ENCODE data around the gene DDIT3.

DDIT3 gene

DNA sequence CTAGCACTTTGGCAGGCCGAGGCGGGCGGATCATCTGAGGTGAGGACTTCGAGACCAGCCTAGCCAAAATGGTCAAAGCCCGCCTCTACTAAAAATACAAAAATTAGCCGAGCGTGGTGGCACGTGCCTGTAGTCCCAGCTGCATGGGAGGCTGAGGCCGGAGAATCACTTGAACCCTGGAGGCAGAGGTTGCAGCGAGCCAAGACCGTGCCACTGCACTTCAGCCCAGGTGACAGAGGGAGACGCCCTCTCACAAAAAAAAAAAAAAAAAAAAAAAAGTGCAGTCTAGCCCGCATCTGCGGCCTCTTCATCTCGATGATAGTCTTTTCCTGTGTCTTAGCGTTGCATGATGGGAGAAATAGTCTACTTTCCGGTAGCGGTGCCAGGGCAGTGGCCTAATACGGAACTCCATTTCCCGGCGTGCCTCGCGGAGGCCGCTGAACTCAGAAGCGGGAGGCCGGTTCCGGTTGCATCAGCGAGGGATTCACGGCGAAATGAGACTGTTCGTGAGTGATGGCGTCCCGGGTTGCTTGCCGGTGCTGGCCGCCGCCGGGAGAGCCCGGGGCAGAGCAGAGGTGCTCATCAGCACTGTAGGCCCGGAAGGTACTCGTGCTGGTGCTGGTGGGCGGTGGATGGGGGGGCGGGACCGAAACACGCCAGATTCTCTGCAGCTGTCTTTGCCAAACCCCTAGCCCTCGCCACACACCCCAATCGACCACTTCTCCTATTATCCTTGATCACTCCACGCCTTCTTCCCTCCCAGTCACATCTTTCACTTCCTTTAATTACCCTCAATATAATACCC lies 32.5 kb downstream of the DDIT3 start, which contains the start of gene MARS1:
MARS1 (plus strand) TSS at position 472 of the 805 bp plus-strand sequence; CDS start at position 495, 23 bp downstream.
- DNase-seq (ENCODE audit: low read depth in 2 of 3, low spot score in 1 of 3) = peak; percentile 86 to 91 (median 90)

DNA sequence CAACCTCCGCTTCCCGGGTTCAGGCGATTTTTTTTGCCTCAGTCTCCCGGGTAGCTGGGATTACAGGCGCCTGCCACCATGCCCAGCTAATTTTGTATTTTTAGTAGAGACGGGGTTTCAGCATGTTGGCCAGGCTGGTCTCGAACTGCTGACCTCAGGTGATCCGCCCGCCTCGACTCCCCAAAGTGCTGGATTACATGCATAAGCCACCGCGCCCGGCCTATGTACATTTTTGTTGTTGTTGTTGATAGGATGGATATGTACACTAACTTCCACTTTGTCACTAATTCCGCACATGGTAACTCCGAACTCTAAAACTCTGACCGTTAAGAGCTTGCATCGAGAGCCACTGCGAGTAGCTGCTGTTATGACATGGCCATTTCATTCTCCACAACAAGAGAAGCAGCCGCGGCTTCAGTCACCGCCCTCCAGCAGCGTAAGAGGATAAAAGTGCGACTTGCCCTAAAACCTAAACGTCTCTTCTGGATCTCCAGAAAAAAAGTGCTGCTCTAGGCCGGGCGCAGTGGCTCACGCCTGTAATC lies 33.2 kb downstream of the DDIT3 start:
- DNase-seq (ENCODE audit: low read depth in 2 of 3, low spot score in 1 of 3) = no peak

DNA sequence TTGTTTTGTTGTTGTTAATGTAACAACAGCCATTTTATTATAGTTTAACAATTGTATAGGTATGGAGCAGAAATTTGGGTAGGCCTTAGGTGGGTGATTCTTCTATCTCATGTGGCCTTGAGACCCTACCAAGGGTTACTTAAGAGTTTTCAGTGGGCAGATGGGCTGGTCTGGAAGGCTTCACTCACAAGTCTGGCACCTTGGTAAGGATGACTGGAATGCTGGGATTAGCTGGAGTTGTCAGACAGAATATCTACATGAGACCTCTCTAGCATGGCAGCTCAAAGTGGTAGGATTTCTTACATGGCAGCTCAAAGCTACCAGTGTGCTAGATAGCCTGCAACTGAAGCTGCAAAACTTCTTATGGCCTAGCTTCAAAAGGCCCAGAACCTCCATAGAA lies 34.6 kb downstream of the DDIT3 start:
- DNase-seq (ENCODE audit: low read depth in 2 of 3, low spot score in 1 of 3) = no peak

DNA sequence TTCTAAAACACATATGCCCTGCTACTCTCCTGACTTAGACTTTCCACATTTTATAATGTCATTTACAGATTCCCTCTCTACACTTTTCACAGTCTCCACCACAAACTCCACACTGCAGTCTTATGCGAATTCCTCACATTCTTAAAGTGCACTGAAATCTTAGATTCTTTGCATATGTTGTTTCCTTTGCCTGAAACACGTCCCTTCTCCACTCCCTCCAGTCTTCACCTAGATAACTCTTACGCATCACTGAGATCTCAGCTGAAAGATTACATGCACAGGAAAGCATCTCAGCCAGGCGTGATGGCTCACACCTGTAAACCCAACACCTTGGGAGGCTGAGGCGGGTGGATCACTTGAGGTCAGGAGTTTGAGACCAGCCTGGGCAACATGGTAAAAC lies 36.8 kb downstream of the DDIT3 start:
- DNase-seq (ENCODE audit: low read depth in 2 of 3, low spot score in 1 of 3) = no peak

DNA sequence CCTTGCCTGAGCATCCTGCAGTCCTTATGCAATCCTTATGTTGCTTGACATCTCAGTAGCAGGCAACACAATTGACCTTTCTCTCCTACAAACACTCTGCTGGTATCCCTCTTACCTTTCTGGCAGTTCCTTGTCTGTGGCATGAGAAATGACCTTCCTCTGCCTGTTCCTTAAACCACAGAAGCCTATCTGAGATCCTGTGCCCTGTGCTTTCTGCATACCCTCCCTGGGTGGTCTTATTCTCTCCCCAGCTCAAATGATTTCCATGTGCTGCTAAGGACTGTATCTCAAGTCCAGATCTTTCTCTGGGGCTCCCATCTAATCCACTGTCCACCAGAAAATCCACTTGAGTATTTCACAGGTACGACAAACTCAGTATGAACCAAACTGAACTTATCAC lies 38.6 kb downstream of the DDIT3 start:
- no peak for DNase-seq (ENCODE audit: low read depth in 2 of 3, low spot score in 1 of 3)

DNA sequence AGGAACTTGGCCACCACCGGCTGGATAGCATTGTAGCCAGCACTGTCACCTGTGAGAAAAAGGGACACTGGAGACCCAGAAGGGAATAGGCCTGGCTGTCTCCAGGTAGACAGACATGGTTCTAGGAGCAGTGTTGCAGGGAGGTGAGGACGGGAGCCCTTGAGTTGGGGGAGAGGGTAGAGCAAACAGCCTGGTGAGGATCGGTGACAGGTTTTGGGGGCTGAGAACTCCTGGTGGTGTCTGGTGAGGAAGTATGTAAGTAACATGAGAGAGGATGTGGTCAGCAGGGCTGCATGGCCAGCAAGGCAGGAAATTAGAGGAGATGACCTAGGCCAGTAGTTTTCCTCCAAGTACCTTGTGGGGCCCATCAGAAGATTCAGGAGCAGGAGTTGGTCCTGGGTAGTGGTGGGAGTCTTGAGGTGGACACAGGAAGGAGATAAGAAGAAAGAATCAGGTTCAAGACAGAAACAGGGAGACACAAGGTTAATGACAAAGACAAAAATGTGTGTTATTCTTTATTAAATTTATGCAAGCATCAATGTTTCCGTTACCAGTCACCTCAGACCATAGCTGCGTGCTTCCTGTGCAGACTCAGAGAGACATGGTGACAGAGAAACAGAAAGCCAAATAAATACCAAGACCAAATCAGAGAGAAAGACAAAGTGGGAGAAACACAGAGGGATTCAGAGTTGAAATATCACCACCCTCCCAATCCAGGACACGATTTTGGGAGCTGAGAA lies 40.8 kb downstream of the DDIT3 start, which contains the start of gene ARHGAP9:
ARHGAP9 (minus strand) TSS at position 491 of the 740 bp plus-strand sequence; CDS start at position 31, 460 bp downstream.
- DNase-seq (ENCODE audit: low read depth in 2 of 3, low spot score in 1 of 3) = no peak

DNA sequence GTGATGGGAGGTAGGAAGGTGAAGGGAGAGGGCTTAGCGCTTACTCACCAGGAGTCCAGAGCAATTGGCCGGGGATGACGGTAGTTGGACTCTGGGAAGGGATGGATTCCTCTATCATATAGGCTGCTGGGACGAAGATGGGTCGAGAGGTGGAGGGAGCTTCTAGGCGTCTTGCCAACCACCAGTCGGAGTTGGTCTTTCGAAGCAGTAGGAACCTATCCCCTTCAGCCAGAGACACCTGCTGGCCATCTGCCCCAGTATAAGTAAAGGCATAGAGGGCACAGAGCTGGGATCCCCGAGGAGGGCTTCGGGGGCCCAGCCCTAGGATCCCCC lies 41.3 kb downstream of the DDIT3 start:
- DNase-seq (ENCODE audit: low read depth in 2 of 3, low spot score in 1 of 3) = no peak

DNA sequence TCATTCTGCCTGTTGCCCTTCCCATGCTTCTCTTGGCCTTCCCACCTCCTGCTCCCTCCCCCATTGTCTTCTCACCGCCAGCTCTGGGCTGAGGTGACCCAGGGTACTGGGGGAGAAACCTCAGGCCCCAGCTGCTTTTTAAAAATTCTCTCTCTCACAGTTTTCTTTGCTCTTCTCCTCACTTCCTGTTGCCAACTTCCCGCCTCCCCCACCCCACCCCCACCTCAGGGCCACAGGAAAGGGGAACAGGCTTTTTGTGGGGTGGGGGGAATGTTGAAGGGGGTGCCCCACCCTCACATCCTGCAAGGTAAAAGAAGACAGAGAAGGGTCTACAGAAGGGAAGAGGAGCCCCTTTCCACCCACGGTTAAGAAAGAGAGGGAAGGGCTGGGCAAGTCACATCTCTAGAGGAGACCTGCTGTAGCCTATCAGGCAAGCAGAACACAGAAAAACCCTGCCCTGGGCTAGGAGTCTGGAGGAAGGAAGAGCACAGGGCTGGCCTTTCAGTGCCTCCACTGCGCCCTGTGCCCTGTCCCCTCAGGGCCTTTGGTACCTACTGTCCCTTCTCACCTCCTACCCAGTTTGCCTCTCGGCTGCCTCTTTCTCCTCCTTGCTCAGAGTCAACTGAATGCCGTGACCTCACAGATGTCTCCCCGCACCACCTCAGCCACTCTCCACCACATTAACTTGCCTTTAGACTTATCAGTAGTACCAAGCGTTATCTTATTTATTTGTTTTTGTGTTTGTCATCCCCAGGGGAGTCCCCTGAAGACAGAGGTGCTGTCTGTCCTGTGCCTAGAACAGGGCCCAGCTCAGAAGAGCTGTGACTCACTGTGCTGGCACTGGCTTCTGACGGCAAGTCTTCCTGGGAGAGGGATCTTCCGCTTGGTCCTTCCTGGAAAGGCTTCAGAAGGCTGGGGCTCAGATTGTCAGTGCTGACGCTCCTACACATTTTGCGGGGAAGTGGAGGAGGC lies 42.3 kb downstream of the DDIT3 start:
- DNase-seq (ENCODE audit: low read depth in 2 of 3, low spot score in 1 of 3) = peak in 1 of 3 donors; percentile 33

DNA sequence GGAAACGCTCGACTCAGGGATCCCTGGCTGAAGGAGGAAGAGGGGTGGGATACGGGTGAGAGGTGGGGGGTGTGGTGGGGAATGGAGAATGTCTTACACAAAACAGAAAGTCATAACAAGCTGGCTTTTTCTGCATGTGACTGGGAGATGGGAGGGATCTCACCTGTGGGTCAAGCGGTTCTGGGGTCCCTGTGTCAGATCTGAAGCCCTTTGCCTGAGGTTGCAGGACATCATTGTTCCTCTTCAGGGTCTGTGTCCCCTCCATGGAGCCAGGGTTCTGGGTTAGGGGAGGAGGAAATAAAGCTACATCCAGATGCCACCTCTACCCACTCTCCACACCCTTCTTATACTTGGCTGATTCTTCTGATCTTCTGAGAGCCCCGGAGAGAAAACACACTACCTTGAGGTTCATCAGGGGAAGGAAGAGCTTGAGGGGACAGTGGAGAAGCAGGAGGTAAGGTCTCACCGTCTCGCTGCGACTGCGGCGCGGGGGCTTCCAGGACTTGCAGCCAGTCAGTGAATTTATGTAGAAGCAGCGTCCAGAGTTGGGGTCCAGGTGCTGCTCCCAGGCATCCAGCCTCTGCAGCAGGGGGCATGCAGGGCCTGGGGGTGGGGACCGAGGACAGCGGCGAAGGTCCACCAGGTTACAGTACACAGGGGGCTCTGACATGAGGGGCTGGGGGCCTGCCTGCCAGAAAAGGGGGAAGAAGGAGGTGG lies 43.2 kb downstream of the DDIT3 start:
- DNase-seq (ENCODE audit: low read depth in 2 of 3, low spot score in 1 of 3) = no peak

DNA sequence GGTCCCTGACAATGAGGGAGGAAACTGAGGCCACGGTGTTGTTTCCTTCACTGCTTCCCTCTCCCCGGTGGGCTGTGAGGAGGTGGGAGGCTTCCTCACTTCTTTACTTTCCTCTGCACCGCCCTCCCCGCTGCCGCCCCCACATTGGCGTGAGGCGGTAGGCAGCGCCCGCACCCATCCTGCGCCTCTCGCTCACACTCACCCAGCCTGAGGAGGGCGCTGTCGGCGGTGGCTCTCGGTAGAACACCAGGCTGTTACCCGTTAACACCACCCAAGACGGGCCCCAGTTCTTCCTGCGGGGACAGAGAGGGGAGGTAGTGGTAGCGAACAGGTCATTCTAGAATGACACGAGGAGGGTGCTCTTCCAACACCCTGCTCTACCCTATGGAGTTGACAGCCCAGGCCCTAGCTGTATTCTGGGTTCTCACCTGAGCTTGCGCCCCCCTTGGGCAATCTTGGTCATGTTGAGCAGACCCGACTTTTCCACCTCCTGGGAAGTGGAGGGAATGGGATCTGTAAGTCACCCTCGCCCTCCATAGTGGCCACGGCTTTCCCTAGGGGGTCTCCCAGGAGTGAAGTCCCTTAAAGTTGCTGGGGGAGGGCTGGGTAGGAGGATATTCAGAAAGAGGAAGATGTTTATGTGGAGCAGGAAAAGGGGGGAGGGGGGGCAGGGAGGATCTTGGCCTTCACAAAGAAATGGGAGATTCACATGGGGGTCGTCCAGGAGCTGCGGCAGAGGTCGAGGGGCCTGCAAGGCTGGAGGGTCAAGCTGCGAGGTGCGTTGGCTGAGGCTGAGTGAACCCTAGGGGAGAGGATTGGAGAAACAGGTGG lies 43.9 kb downstream of the DDIT3 start:
- peak; percentile 76 to 83 (median 79) for DNase-seq (ENCODE audit: low read depth in 2 of 3, low spot score in 1 of 3)

DNA sequence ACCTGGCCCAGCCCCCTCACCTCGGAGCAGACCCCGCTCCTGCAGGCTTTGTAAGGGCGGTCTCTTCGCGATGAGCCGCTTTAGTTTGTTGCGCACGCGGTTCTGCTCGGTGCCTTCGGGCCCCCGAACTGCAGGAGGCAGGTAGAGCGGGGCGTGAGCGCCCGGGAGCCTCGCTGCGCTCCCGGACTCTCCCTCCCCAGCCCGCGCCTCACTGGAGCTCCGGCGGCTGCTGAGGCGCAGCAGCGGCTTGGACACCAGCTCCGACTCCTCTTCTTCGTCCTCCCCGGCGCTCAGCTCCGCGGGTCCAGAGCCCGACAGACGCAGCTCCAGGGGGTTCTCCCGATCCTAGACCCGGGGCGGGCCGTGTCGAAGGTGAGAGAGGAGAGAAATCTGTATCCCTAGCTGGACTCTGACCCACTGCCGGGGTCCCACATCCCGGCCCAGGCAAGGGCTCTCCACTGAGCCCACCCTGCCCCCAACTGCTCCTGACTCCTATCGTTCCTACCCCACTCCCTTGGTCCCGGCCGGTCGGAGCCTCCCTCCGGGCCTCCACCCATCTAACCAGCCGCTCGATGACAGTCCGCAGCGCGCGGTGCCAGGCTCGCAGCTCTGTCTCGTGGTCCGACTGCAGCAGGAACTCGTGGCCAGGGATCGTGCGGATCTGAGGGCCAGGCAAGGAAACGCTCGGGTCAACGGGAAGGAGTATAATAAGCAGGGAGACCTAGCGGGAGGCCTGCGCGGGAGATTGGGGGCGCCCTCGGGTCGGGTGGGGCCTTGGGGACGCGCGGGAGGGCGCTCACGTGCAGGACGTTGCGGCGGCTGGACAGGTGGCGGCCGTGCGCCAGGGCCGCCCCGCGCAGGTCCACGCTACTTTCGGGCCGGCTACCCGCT lies 44.8 kb downstream of the DDIT3 start:
- DNase-seq (ENCODE audit: low read depth in 2 of 3, low spot score in 1 of 3) = no peak

DNA sequence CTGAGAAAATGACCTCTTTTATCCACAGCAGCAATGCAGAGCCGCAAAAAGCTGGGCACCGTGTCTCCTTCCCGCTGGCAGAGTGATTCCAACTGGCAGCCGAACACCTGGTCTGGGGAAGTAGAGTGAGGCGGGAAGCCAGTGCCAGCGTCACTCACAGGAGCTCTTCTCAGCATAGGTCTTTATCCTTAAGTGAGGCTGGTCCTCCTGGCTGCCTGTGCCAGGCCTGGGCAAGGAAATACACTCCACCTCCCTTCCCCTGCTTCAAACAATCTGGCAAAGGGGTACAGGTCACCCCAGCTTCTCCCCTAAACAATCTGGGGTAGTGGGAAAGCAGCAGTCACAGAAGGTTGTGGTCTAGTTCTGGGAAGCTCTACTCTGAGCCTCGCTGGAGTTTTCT lies 45.5 kb downstream of the DDIT3 start:
- no peak for DNase-seq (ENCODE audit: low read depth in 2 of 3, low spot score in 1 of 3)

DNA sequence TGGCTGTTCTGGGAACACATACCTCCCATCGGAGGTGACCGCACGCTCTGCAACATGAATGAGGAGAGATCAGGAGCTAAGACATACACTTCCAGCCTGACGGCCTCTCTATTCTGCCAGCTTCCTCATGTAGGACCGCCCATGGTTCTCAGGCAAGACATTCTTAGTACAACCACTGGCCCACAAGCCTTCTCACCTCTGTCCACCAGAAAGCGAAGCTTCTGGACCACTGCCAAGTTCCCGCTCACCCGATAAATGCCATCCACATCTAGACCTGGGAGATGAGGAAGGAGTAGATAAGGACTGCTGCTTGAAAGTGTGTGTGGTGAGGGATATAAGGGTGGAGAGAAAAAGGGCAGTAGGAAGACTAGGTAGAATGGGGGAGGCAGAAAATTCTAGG lies 45.9 kb downstream of the DDIT3 start:
- no peak for DNase-seq (ENCODE audit: low read depth in 2 of 3, low spot score in 1 of 3)

DNA sequence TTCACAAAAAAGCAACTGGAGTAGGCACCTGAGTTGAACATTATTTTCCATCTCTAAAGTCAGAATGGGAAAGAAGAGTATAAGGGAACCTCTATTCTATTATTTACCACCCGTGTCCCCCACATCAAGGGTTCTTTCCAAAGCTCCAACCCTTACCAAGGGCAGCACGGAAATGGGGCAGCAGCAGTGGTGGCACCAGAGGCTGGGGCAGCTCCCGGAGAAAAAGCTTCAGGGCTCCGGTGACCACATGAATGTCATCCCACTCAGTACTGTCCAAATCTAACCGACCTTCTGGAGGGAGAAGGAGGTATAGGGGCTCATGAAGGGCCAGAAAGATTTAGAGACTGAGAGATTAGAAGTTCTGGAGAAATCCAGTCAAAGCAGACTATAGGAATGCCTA lies 46.4 kb downstream of the DDIT3 start:
- no peak for DNase-seq (ENCODE audit: low read depth in 2 of 3, low spot score in 1 of 3)

DNA sequence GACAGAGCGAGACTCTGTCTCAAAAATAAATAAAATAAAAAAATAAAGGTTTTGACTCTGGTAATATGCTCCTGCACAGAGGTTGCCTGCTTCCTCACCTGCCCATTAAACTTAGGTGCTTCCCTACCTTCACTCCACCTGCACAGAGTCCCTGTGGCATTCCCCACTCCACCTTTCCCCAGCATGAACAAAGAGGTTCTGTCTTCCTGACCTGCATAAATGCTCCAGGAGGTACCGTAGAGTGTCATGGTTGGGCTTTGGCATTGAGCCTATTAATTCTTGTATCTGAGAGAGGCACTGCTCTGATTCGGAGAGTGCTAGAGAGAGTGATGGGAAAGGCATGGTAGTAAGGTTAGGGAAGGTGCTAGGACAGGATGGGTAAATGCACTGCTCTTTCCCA lies 46.9 kb downstream of the DDIT3 start:
- DNase-seq (ENCODE audit: low read depth in 2 of 3, low spot score in 1 of 3) = no peak

DNA sequence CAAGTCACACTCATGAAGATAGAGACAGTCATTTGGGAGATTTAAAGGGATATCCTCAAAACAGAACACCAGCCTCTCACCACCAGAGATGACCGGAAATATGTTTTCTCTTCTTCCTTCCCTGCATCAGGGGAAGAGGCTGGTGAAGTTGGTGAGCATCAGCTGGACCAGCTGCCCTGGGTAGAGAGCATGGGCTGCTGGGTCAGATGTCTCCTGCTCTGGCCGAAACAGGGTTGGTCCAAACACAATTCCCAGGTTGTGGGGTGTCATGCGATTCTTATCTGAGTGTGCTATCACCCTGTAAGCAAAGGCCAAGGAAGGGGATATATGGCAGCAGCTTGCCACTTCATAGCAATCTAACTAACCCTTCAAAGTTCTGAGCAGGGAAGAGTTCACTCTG lies 47.9 kb downstream of the DDIT3 start:
- no peak for DNase-seq (ENCODE audit: low read depth in 2 of 3, low spot score in 1 of 3)

DNA sequence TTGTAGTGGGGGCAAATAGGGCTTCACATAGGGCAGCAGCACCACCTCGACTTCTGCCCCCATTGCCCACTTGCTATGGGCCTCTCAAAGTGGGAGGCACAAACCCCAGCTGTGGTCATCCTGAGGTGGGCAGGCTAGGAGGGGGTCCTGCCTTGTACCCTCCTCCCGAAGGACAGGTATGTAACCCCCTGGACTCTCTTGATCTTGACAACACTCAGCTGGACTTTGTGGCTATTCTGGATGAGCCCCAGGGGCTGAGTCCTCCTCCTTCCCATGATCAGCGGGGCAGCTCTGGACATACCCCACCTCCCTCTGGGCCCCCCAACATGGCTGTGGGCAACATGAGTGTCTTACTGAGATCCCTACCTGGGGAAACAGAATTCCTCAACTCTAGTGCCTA lies 48.7 kb downstream of the DDIT3 start:
- DNase-seq (ENCODE audit: low read depth in 2 of 3, low spot score in 1 of 3) = no peak

DNA sequence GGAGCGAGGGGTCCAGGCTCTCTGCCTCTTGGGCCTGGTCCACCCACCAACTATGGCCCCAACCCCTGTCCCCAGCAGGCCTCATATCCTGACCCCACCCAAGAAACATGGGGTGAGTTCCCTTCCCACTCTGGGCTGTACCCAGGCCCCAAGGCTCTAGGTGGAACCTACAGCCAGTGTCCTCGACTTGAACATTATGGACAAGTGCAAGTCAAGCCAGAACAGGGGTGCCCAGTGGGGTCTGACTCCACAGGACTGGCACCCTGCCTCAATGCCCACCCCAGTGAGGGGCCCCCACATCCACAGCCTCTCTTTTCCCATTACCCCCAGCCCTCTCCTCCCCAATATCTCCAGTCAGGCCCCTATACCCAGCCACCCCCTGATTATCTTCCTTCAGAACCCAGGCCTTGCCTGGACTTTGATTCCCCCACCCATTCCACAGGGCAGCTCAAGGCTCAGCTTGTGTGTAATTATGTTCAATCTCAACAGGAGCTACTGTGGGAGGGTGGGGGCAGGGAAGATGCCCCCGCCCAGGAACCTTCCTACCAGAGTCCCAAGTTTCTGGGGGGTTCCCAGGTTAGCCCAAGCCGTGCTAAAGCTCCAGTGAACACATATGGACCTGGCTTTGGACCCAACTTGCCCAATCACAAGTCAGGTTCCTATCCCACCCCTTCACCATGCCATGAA lies 49.2 kb downstream of the DDIT3 start:
- DNase-seq (ENCODE audit: low read depth in 2 of 3, low spot score in 1 of 3) = no peak
